ENCODE results near the gene MRPL20. TPM values are rescaled to one million over a fixed set of nuclear protein-coding genes. Genes with fewer than 3 reads are reported as not detected.

MRPL20 gene
- total RNA-seq, 4 donors from 2014 or later, result 87.9 to 222 (median 116) TPM

GRCh38 chr1:1356166-1356795 is 50.8 kb downstream of the MRPL20 start:
- no peak for TF ChIP-seq CTCF (IDR thresholded peaks at IDR 0.05; ENCODE audit: low read depth)

GRCh38 chr1:1355416-1355815 is 51.7 kb downstream of the MRPL20 start:
- no peak for TF ChIP-seq CTCF (IDR thresholded peaks at IDR 0.05; ENCODE audit: low read depth)

GRCh38 chr1:1354271-1355247 is 52.5 kb downstream of the MRPL20 start:
- no peak for TF ChIP-seq CTCF (IDR thresholded peaks at IDR 0.05; ENCODE audit: low read depth)

- TF ChIP-seq CTCF (IDR thresholded peaks at IDR 0.05; ENCODE audit: low read depth), result no peak
These were observed 53.5 kb downstream of the MRPL20 start for GRCh38 chr1:1353389-1354151.

GRCh38 chr1:1352786-1353388 is 54.2 kb downstream of the MRPL20 start:
- TF ChIP-seq CTCF (IDR thresholded peaks at IDR 0.05; ENCODE audit: low read depth), result no peak

Other genes starting within 250 kb of the MRPL20 start
- under 1 TPM in 1 of 4 donors, not detected in 3; 0.19 TPM for gene TTLL10, start 233.4 kb downstream of the MRPL20 start, total RNA-seq
- gene TNFRSF18, start 200.7 kb downstream of the MRPL20 start, total RNA-seq, result 1 to 10 TPM in 1 of 4 donors, under 1 TPM in 1, not detected in 2; 0.44 to 2.6 TPM
- gene TNFRSF4, start 193.1 kb downstream of the MRPL20 start, total RNA-seq, result 1 to 10 TPM in 2 of 4 donors, under 1 TPM in 1, not detected in 1; 0.68 to 4.7 (median 1.6) TPM
- 100 to 1,000 TPM in 2 of 4 donors, 10 to 100 TPM in 2; 42.6 to 143 (median 87.8) TPM for gene SDF4, start 175.3 kb downstream of the MRPL20 start, total RNA-seq
- gene B3GALT6, start 175.1 kb downstream of the MRPL20 start, total RNA-seq, result 10 to 100 TPM in 1 of 4 donors, 1 to 10 TPM in 3; 7.2 to 13.9 (median 7.8) TPM
- gene C1QTNF12, start 160.6 kb downstream of the MRPL20 start, total RNA-seq, result 1 to 10 TPM in 3 of 4 donors, not detected in 1; 1.1 to 2.3 (median 1.4) TPM
- gene UBE2J2, start 133.4 kb downstream of the MRPL20 start, total RNA-seq, result 10 to 100 TPM; 20.1 to 35.4 (median 33.5) TPM
- 1 to 10 TPM in 3 of 4 donors, under 1 TPM in 1; 0.82 to 4.1 (median 1.5) TPM for gene SCNN1D, start 126.9 kb downstream of the MRPL20 start, total RNA-seq
- 10 to 100 TPM; 13.4 to 43.3 (median 18.8) TPM for gene ACAP3, start 99.4 kb downstream of the MRPL20 start, total RNA-seq
- 10 to 100 TPM in 3 of 4 donors, 1 to 10 TPM in 1; 7.2 to 12.9 (median 10.9) TPM for gene PUSL1, start 98.7 kb downstream of the MRPL20 start, total RNA-seq
- gene INTS11, start 82.6 kb downstream of the MRPL20 start, total RNA-seq, result 100 to 1,000 TPM in 1 of 4 donors, 10 to 100 TPM in 3; 50.5 to 122 (median 60.6) TPM
- 10 to 100 TPM in 1 of 4 donors, 1 to 10 TPM in 3; 4.9 to 33.0 (median 9.4) TPM for gene CPTP, start 82.5 kb downstream of the MRPL20 start, total RNA-seq
- under 1 TPM in 2 of 4 donors, not detected in 2; 0.22 to 0.75 TPM for gene TAS1R3, start 76.0 kb downstream of the MRPL20 start, total RNA-seq
- 10 to 100 TPM; 26.2 to 80.3 (median 39.5) TPM for gene DVL1, start 57.9 kb downstream of the MRPL20 start, total RNA-seq
- 100 to 1,000 TPM in 3 of 4 donors, 10 to 100 TPM in 1; 48.8 to 226 (median 163) TPM for gene MXRA8, start 48.7 kb downstream of the MRPL20 start, total RNA-seq
- gene AURKAIP1, start 32.1 kb downstream of the MRPL20 start, total RNA-seq, result 100 to 1,000 TPM in 1 of 4 donors, 10 to 100 TPM in 3; 53.6 to 153 (median 83.5) TPM
- gene CCNL2, start 8.0 kb downstream of the MRPL20 start, total RNA-seq, result 100 to 1,000 TPM; 146 to 268 (median 194) TPM
- gene ANKRD65, start 14.0 kb upstream of the MRPL20 start, total RNA-seq, result 10 to 100 TPM in 2 of 4 donors, 1 to 10 TPM in 2; 4.1 to 15.4 (median 8.7) TPM
- gene VWA1, start 28.4 kb upstream of the MRPL20 start, total RNA-seq, result 10 to 100 TPM in 2 of 4 donors, 1 to 10 TPM in 2; 6.0 to 21.3 (median 10.3) TPM
- gene ATAD3C, start 42.4 kb upstream of the MRPL20 start, total RNA-seq, result under 1 TPM in 1 of 4 donors, not detected in 3; 0.19 TPM
- gene ATAD3B, start 64.5 kb upstream of the MRPL20 start, total RNA-seq, result 10 to 100 TPM in 2 of 4 donors, 1 to 10 TPM in 2; 5.4 to 23.6 (median 11.2) TPM
- gene ATAD3A, start 104.9 kb upstream of the MRPL20 start, total RNA-seq, result 10 to 100 TPM in 3 of 4 donors, 1 to 10 TPM in 1; 9.3 to 22.6 (median 12.9) TPM
- 1 to 10 TPM in 3 of 4 donors, not detected in 1; 1.3 to 5.1 (median 3.2) TPM for gene TMEM240, start 133.3 kb upstream of the MRPL20 start, total RNA-seq
- 100 to 1,000 TPM in 2 of 4 donors, 10 to 100 TPM in 2; 76.0 to 138 (median 110) TPM for gene SSU72, start 167.6 kb upstream of the MRPL20 start, total RNA-seq
- 1 to 10 TPM in 1 of 4 donors, under 1 TPM in 1, not detected in 2; 0.22 to 1.4 TPM for gene FNDC10, start 192.8 kb upstream of the MRPL20 start, total RNA-seq
- 10 to 100 TPM; 18.8 to 64.4 (median 27.4) TPM for gene MIB2, start 208.2 kb upstream of the MRPL20 start, total RNA-seq
- gene MMP23B, start 224.9 kb upstream of the MRPL20 start, total RNA-seq, result 1 to 10 TPM in 3 of 4 donors, under 1 TPM in 1; 0.66 to 9.2 (median 2.2) TPM